ENCODE results near the gene PTAFR. TPM values are rescaled to one million over a fixed set of nuclear protein-coding genes. Genes with fewer than 3 reads are reported as not detected.

The PTAFR gene
- total RNA-seq, 4 donors from 2014 or later = 2.7 to 10.2 (median 6.8) TPM

DNA sequence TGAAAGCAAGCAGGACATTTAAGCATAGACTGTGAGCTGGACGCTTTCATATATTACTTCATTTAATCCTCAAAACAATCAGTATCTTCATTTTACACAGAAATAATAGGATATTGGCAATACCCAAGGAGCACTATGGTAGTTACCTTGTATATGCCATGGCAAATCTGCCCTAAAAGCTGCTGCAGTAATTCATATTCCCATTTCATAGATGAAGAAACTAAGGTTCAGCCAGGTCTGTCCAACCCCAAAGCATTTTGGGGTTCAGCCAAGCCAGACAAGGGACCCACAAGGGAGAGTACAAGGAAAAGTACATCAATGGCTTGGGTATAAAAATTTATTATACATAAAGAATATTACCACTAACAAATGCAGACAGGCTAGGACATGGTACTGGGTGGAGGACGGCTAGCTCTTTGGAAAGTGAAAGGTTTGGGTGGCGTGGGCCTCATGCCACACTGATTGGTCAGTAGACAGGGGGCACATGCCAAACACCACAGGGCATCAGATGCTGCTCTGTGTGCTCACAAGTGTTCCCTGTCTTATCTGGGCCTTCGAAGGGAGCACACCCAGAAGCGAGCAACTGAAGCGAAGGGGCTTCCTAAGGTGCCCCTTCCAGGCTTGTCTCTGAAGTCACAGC, 23.9 kb upstream of the PTAFR start:
- no peak for TF ChIP-seq POLR2A (IDR thresholded peaks at IDR 0.05)
- TF ChIP-seq CTCF (IDR thresholded peaks at IDR 0.05) = no peak
- peak in 1 of 2 donors; percentile 8 for DNase-seq (ENCODE audit: low spot score in 2 of 2)
- WGBS, 2 donors = 95 to 96% methylated on average over 6 of the region's 6 CpGs
- intact Hi-C loops (cut with DNase I; ENCODE audit: low total_unique reads) = loop anchor here (10.0 kb wide), 1 partner anchor 106 kb away; no protein-coding TSS in a partner anchor
- H3K4me3 ChIP-seq (ENCODE audit: low read depth, poor library complexity, severe bottlenecking) = no peak overlapping the region

DNA sequence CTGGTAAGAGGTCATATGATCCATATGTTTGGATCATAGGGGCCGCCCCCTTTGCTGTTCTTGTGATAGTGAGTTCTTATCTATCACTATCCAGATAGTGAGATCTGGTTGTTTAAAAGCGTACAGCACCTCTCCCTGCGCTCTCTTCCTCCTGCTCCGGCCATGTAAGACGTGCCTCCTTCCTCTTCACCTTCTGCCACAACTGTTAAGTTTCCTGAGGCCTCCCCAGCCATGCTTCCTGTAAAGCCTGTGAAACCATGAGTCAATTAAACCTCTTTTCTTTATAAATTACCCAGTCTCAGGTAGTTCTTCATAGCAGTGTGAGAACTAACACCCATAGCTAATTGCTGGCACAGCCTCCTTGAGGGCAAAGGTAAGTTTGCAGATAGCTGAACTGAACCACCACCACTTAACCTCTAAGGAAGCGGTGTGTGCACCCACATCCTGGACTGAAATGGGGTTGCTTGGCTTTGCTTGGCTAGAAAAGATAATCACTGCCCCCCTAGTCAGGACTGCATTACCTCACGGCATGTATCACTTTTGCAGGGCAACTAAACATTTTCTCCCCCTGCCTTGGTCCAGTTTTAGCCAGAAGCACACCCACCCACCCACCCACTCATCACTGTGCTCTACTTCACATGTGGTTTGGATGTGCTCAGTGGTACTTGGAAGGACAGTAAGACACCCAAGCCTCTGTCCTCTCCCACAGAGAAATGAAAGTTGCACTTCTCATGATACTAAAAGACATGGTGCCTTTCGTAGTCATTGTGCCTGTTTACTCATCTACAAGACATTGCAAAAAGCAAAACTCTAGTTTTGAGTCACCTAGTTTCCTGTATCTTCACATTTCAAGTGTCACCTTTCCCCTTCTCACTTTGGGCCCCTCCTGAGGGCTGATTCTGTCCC, 23.1 kb upstream of the PTAFR start:
- no peak for TF ChIP-seq CTCF (IDR thresholded peaks at IDR 0.05)
- no peak for TF ChIP-seq POLR2A (IDR thresholded peaks at IDR 0.05)
- 88 to 89% methylated on average over 8 of the region's 8 CpGs for WGBS, 2 donors
- DNase-seq (ENCODE audit: low spot score in 2 of 2) = peak in 1 of 2 donors; percentile 40
- intact Hi-C loops (cut with DNase I; ENCODE audit: low total_unique reads) = loop anchor here (10.0 kb wide), 1 partner anchor 105 kb away; no protein-coding TSS in a partner anchor
- H3K4me3 ChIP-seq (ENCODE audit: low read depth, poor library complexity, severe bottlenecking) = no peak overlapping the region

DNA sequence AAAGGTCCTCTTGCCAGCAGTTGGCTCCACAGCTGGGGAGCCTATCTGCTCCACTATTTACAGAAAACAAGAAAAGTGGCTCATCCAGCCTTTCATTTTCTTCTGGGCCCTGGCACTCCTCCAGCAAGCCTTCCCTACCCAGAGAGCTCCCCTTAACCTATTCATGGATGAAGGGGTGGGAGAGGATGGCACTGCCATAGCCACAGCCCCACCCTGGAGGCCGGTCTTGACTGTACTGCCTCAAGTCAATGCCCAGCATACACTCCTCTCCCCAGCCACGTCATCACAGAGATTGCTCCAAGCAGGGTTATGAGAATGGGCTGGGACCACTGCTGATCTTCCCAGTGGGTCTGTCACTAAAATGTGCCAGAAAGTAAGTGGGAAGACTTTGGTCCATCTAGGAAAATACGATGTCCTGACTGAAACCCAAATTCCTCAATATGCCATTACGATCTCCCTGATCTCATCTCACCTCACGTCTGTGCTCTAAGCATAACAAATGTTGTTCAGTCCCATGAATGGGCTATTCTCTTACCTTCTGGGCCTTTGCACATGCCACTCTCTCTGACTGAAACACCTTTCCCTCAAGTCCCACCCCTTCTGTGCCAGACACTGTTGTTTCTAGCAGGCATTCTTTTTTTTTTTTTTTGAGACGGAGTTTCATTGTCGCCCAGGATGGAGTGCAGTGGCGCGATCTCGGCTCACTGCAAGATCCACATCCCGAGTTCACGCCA, 21.4 kb upstream of the PTAFR start:
- DNase-seq (ENCODE audit: low spot score in 2 of 2) = peak in 1 of 2 donors; percentile 60
- TF ChIP-seq POLR2A (IDR thresholded peaks at IDR 0.05) (no peak), CTCF (IDR thresholded peaks at IDR 0.05) (no peak)
- 80 to 89% methylated on average over 12 of the region's 12 CpGs for WGBS, 2 donors
- no peak overlapping the region for H3K4me3 ChIP-seq (ENCODE audit: low read depth, poor library complexity, severe bottlenecking)
- intact Hi-C loops (cut with DNase I; ENCODE audit: low total_unique reads) = no loop called here

DNA sequence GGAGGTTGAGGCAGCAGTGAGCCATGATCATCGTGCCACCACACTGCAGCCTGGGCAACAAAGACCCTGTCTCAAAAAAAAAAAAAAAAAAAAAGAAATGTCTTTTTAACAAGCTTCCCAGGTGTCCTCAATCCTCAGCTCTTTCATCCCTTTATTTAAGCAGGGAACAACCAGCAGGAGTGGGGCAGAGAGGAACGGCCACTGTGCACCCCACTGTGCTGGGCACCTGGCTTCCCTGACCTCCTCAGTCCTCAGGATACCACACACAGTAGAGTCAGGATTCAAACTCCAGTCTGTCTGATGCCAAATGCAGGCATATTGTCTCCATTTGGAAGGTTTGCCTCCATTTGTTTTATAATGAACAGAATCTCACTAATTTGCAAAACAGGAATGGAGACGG, 19.8 kb upstream of the PTAFR start:
- 65 to 66% methylated on average over 3 of the region's 3 CpGs for WGBS, 2 donors
- no peak for TF ChIP-seq CTCF (IDR thresholded peaks at IDR 0.05)
- TF ChIP-seq POLR2A (IDR thresholded peaks at IDR 0.05) = no peak
- peak in 1 of 2 donors; percentile 62 for DNase-seq (ENCODE audit: low spot score in 2 of 2)
- intact Hi-C loops (cut with DNase I; ENCODE audit: low total_unique reads) = no loop called here
- no peak overlapping the region for H3K4me3 ChIP-seq (ENCODE audit: low read depth, poor library complexity, severe bottlenecking)

GRCh38 chr1:28195780-28196179, 19.3 kb upstream of the PTAFR start:
- TF ChIP-seq POLR2A (IDR thresholded peaks at IDR 0.05) (no peak), CTCF (IDR thresholded peaks at IDR 0.05) (no peak)
- H3K4me3 ChIP-seq (ENCODE audit: low read depth, poor library complexity, severe bottlenecking) = no peak overlapping the region
- DNase-seq (ENCODE audit: low spot score in 2 of 2) = no peak
- 88 to 91% methylated on average over 1 of the region's 1 CpG for WGBS, 2 donors
- intact Hi-C loops (cut with DNase I; ENCODE audit: low total_unique reads) = no loop called here

All from lower leg skin (tissue), 4 donors.